HG03064 (cell line): Measurements from ENCODE around the gene LIPA.
"Not testable (repeated sequence)": the region's sequence is repeated elsewhere in the genome, so short reads cannot be mapped to it uniquely, and the experiment has no call there.

Experiments used
- ATAC-seq: cut with Tn5 transposase; IDR thresholded peaks from one replicate; pipeline ENCODE4 v1.9.1; 2021; ENCODE audit warnings: low read depth; ENCODE audit not compliant: unreplicated experiment

Gene LIPA

DNA sequence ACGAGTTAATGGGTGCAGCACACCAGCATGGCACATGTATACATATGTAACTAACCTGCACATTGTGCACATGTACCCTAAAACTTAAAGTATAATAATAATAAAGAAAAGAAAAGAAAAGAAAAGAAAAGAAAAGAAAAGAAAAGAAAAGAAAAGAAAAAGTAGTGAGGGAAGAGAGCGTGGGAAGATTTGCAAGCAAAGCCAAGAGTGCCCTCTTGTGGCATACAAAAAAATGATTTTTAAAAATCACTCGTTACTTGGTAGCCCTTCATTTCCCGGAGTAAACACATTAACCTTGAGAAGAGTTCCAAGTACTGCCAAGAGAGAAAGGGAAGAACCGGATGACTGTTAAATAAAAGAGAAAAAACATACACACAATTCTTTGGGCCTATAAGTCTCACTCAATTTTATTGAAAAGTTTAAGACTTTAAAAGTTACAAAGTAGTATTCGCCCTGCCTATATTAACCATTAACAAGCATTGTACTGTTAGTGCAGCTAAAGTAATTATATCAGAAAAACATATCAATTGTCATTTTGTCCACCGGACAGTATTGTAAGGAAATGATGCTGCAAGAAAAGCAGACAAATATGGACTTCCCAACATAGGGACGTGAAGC lies 38.3 kb downstream of the LIPA start:
- no peak for ATAC-seq

DNA sequence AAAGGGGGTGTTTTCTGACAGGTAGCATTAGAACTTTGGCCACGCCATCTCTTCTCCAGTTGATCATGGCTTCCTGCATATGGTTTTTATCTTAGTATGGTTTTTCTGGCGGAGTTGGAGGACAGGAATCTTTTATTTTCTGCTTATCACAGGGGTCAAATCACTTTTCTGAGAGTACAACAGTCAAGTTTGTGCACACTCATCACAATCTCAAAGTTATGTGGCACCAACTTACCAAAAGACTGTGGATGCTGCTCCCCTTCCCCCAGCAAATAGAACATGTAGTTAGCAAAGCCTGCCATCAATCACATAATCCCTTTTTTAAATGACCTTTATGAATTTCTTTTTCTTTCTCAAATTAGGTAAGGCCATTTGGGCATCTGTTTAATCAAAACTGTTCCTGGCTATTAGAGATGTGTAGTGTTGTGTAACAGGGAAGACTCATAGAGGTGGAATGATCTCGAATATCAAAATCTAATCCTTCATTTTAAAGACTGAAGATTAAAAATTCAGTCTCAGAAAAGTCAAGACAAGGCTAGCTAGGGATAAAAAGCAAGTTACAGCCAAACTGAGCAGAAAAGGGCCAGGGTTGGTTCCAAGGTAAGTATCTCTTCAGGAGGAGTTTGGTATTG lies 40.7 kb downstream of the LIPA start:
- ATAC-seq: no peak

DNA sequence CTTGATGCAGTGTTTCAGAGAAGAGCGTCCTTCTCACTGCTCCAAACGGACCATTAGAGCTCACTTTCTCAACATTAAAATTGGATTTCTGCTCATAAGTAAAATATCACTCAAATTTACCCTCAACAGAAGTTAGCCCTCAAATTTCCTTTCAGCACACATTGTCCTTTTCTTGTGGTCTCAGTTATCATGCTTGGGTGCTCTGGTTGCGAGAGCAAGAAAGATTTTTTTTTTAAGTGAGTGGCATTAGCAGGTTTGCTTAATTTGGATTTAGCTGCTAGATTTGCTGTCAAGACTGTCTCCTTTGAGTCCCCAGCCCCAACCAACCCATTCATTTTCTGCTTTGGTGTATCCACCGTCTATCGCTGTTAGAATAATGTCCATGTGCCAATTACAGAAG lies 41.9 kb downstream of the LIPA start:
- no peak for ATAC-seq

DNA sequence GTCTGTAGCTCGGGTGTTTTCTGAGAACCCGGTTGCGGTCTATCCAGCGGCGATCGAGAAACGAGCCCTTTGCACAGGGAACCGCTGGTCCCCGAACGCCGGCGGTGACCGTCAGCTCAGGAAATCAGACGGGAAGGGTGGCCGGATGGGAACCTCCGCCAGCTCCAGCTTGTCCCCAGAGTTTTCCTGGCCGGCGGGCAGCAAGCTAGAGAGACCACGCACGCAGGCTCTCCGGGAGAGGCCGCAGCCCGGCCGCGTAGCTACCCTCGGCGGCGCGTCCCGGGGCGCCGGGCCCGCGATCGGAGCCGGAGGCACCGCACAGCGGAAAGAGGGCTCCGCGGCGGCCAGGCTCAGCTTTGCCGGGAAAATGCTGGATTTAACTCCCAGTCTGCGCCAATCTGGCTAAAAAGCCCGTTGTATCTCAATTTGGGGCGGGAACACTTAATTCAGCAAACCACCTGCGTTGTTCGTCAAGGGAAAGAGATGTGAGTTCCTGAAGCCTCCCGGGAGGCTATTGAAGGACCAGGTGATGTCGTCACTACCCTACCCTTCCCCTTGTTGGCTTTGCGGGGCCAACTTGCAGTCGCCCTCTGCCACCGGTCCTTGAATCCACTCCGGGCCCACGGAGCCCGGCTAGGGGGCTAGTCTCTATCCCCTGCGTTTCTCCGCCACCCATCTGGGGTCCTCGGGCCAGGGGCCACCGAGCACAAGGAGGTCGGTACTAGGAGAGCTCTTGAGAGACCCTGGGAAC lies 43.6 kb downstream of the LIPA start:
- no peak for ATAC-seq

DNA sequence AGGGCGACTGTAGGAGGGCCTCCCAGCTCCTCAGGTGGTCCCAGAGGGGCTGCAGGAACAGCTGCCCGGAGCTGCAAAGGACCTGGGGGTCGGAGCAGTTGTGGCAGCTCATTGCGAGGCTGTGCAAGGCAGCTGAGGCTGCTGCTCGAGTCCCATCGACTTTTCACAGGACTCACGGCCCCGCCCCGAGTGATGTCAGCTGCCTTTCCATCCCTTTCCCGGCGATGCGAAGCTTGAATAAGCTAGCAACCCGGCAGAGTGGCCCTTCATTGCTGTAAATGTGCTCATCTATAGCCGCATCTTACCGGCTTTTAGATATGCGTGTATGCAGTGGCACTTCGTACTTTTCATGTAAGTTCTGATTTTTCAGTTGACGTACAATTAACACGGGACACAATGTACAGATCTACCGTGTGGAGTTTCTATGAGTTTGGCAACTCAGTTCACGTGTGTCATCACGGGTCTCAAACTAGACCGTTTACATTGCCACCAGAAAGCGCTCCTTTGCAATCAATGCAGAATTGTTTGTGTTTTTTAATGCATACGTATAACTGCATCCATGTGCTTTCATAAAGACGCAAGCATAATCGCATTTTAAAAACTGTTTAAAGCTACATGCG lies 44.3 kb downstream of the LIPA start, which contains the start of gene CH25H:
CH25H (minus strand) TSS at position 137 of the 620 bp plus-strand sequence; CDS start at position 112, 25 bp downstream.
- no peak for ATAC-seq

DNA sequence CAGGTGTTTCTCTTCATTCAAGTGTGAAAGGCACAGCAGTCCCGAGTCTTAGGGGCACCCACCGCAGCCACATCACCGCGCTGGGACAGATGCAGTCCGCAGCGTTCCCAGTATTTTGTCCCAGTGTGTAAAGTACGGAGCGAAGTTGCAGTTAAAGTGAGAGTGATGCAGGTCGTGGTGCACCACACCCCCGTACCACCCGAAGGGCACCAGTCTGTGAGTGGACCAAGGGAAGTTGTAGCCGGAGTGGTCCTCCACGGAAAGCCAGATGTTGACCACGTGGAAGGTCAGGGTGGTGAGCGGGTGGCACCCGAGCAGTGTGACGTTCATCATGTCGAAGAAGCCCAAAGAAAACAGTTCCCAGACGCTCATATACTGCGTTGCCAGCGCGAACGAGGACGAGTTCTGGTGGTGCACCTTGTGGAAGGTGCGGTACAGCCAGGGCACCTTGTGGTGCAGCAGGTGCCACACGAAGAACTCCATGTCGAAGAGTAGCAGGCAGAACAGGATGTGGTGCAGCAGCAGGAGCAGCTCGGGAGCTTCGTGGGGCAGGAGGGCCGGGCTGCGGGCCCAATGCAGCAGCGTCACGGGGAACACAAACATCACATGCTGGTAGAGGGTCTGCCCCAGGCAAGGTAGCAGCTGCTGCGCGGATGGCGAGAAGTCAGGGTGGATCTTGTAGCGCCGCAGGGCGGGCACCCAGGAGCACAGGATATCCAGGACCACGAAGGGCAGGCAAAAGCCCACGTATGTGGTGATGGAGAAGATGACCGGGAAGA lies 45.0 kb downstream of the LIPA start:
- ATAC-seq: no peak

DNA sequence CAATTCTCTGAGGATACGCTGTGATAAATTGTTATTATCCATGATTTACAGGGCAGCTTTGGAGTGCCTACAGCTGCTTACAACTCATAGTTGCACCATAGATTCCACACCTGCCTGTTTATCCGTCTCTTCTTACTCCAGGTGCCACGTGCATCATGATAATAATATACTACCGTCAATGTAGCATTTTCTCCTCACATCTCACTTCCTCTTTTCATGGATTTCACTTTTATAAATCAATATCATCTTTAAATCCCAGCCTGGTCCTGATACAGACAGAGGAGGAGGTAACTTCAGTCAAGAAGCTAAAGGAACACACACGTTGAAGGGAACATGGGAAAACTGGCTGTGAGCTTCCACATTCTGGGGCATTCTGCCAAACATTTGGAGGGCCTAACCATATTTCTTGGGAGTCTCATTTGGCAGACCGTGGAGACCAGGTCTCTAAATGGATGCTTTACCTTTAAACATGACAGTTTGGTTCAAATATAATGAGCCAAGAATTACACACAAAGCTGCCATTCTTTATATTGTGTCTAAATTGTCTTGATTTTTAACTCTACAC lies 46.9 kb downstream of the LIPA start:
- no peak for ATAC-seq

DNA sequence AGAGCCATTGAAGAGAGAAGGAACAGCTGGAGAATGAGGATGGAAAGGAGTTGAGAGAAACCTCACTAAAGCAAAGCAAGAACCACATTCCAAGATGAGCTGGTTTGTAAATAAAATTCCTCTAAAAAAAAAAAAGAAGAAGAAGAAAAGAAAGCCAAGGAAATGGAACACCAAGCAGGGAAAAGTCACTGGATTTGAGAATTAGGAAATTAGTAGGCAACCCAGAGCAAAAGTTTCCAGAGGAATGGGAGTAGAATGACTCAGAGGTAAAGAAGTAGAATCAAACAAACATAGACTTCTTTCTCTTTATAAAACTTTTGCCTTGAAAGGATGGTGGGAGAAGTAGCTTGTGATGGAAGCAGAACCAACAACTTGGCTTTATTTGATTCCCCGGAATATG lies 48.3 kb downstream of the LIPA start:
- ATAC-seq: no peak

DNA sequence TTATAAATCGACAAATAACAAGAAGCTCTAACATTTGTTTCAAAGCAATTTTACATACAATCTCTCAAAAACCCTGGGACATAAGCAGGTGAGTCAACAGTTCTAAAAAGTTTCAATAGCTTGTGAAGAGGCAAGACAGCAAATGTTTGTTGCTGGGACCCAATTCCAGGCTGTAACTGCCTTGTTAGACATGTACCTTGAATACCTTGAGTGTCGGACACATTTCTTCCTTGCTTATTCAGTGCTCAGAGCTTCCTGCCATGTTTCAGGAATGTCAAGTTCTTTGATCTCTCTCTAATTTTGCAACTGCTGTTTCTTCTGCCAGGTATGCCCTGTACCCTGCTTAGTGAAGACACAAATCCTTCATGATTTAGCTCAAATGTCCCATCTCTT lies 49.5 kb downstream of the LIPA start:
- ATAC-seq: no peak

DNA sequence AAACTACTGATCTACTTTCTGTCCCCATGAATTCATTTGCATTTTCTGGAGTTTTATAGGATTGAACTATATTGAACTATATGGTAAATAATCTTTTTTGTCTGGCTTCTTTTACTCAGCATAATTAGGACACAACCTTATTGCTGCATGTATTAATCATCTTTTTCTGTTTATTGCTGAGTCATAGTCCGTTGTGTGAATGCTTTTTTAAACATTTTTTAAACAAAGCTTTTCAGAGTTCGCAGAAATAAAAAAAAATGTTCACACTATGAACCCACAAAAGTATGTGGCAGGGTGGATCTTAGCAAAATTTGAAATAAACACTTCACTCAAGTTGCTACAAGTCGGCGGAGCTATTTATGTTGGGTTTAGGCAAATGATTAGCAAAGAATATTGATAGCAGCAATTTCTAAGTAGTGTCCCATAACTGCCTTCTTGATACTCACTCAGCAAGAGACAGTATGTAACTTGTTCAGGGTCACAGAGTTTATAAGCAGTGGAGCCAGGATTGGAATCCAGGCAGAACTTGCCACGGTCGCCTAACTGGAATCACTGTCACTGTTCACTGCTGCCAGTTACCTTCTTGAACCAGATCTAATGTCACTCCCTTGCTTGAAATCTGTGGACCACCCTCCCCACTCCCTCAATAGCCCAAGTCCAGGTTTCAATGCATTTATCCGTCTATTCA lies 50.1 kb downstream of the LIPA start:
- no peak for ATAC-seq

DNA sequence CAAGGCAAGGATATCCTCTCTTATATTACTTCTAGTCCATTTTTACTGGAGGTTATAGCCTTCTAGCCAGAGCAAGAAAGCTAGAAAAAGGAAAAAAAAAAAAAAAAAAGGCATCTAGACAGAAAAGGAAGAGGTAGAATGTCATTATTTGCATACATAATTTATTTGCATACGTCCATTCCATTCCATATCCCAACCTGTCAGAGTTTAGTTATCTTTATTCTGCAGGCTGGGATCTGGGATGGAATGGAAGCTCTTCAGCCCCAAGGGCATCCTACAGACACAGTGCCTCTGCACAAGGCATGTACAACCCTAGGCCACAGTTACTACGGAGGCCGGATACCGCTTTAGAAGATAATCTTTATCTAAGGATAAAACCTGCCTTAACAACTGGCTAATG lies 54.1 kb downstream of the LIPA start:
- ATAC-seq: no peak

DNA sequence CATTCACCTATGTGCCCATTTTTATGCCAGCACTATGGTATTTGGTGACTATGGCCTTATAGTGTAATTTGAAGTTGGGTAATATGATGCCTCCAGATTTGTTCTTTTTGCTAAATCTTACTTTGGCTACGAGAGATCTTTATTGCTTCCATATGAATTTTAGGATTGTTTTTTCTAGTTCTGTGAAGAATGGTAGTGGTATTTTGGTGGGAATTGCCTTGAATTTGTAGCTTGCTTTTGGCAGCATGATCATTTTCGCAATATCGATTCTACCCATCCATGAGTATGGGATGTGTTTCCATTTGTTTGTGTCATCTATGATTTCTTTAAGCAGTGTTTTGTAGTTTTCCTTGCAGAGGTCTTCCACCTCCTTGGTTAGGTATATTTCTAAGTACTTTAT lies 60.3 kb downstream of the LIPA start:
- ATAC-seq: not testable (repeated sequence)

DNA sequence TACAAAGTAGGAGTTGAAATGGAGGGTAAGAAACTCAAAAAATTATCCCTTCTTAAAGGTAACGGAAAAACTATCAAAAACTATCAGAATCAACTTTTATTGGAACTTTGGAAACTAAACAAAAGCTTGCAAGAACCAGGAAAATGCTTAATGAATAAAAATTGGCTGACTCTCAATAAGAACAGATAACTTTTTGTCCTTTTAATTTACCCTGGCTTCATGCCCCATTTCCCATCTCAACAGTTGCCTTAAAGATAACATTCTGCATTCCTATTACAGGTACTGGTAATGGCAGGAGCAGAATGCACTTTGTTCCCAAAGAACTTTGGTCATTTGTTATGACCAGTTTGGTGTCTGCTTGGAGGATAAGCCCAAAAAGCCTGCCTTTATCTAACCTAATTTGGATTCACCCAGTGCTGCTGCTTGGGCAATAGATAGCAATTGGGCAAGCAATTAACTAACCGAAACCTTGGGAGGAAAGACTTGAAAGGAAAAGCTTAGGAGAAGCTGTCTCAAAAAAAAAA lies 62.3 kb downstream of the LIPA start:
- ATAC-seq: no peak

DNA sequence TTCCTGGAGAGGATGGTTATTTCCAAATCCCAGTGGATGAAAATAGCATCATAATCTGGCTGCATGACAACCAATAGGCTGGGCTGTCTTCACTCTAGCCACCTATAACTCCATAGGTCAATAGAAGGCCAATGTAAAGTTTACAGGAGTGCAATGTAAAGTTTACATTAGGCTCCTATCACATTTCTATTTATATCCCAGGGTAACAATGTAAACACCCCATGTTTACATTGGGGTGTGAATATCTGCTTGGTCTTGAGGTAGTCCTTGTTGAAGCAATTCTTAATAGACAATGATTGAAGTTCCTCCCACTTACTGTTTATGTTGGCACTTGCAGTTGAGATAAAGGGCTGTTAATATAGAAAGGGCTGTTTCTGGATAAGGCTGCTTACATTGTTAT lies 65.9 kb downstream of the LIPA start:
- ATAC-seq: no peak

DNA sequence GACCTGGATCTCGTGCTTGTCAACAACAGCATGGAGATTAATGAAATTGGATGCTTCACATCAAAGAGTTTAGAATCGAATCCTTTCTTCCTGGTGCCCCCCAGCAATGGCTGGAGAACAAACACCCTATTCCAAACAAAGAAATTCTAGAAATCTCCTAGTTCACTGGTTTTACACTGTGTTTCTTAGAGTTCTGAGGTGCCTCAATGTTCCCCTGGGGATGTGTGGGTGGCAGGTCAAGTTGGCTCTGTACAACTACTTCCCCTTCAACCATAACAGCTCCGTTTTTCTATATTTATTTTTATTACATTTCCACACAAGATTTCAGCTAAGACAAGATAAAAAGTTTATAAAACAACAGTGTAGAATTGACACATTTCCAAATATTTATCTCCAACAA lies 66.9 kb downstream of the LIPA start:
- ATAC-seq: no peak

DNA sequence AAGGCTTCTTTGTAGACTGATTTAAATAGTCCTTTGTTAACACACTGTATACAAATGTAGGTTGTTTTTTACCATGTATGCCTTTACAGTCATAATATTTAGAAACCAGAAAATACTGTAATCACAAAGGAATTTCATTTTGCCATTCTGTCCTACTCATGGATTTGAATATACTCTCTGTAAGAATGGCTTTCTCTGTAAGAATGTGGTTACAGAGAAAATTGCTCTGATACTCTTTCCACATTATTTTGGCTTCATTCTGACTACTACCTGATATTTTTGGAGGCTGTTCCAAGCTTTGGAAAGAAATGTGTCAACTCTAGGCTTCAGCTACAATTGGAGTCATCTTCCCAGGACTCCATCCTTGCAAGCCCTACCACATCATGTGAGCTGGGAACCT lies 68.0 kb downstream of the LIPA start:
- ATAC-seq: no peak

DNA sequence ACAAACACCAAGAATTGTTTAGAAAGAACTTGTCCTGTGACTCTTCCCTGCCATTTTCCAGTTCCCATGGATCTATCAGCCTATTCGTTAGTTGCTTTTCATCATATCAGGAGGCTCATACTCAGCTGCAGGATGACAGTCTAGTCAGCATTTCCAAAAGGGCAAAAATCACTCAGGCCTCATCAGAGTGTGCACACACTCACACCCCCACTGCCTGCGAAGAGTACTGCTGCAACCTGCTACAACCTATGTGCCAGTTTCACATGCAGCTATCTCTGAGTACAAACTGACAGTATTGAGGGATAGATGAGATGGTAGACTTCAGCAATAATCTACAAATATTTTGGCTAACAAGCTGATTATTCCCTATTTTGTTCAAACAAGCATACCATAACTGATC lies 68.7 kb downstream of the LIPA start:
- ATAC-seq: no peak

DNA sequence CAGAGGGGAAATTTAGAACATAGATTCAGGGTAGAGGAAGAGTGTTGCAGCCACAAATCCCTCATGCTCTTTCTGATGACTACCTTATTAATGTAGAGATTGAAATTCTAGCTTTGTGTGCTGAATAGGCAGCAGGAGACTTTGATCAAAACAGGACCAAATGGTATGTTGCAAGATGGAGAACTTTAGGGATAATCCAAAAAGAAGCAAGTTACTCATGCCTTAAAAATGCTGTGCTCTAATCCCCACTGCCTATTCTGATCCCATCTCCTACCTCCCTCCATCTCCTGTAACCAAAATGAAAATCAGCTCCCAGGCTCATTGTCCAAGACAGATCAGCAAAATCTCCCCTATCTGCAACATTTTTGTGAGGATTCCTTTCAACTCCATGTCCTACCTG lies 75.8 kb downstream of the LIPA start:
- no peak for ATAC-seq

DNA sequence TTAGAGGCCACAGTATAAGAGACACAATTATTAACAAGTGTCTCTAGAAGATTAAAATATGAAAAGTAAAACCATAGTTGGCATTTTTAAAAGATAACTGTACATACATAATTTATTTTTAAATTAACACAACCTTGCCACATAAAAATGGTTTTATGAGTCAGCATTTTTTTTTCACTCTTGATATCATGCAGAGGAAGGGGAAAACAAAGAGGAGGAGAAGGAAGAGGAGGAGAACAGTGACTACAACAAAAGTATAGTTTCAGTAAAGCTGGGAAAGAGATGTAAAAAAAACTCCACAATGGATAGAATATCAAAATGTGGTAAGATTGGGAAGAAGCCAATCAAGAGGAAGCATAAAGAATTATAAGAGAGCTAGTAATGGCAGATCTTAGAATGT lies 78.5 kb downstream of the LIPA start:
- ATAC-seq: no peak

DNA sequence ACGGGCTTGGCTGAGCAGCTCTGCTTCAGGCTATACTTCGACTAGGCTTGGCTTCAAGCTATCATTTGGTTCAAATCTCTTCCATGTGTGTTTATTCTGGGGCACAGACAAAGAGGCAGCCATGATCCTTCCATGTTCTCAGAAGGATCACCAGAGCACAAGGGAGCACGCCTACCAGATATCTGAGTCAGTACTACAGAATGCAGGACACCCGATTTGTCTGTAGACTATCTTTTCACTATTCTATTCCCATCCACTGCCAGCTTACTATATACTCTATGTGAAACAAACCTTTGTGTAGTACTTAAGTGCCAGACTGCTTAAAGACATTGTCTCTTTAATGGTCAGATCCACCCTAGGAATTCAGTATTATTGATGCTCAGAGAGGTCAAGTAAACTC lies 79.6 kb downstream of the LIPA start:
- ATAC-seq: no peak
